ENCODE measurements around the gene RIN3.

The RIN3 gene

DNA sequence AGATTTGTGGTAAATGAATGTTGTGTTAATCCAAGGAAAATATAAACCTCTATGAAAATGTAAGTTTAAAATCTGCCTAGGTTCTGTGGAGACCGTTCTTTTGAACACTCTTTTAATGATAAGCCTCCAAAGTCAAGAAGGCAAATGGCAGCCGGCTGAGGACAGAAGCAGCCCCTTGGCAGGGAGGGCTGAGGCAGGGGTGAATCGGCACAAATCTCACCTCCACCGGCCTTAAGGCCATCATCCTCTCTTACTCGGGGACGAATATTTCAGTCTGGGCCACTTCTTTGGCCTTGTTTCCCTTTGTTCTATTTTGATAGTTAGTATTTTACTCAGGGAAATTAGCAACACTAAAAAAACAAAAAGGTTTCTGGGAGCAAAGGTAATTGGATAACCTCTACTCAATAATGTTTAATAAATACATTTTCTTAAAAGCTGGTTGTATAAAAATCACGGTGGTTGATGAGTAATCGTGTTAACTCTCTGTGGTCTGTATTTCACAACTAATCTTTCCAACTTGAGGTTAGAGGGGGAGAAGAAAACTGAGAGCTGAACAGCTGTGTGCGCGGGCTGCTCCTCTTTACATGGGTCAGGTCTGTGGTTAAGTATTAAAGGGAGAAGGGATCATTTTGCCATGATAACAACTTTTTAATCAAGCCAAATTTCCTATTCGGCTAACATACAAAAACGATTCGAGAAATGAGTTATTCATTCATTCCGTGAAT, 216.2 kb downstream of the RIN3 start:
- DNase-seq, result no peak

DNA sequence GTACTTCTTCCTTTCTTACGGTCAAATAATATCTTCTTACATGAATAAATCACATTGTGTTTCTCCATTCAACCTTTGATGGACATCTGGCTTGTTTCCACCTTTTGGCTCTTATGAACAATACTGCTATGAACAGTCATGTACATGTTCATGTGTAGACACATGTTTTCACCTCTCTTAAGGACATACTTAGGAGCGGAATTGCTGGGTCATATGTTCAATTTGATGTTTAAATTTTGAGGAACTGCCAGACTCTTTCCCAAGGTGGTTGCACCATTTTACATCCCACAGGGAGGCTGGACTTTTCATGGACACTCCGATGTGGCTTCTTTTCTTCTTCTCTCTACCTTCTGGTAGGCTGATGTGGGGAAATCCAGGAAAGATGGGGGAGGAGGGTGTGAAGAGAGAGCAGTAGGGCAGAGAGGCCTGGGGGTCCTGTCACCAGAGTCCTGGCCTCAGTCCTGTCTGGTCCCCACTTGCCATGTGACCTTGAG, 218.1 kb downstream of the RIN3 start:
- no peak for DNase-seq

DNA sequence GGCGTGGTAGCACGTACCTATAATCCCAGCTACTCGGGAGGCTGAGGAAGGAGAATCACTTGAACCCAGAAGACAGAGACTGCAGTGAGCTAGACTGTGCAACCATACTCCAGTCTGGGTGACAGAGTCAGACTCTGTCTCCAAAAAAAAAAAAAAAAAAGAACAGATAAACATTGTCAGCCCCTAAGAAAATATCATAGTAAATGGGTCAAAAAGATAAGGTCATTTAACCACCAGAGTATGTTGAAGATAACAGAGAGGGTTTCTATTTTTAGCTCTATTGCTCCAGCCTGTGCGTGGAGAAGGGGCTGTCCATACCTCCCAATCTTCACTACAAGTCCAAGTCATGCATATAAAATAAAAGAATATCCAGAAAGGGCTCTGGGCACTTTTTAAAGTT, 219.4 kb downstream of the RIN3 start:
- DNase-seq, result no peak

DNA sequence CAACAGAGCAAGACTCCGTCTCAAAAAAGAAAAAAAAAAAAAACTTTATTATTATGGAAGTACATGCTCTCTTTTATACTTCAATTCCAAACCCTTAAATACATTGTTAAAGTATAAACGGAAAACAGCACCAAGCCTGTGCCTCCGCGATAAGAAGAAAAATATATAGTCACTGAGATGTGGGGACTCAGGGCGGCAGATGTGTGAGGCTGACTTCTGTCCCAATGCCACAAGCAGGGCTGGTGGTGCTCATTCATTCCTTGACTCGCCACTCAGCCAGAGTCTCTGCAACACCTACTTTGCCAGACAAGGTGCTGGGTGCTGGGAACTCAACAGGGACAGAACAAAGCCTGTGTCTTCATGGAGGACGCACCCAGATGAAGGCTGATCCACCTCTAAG, 221.0 kb downstream of the RIN3 start:
- DNase-seq, result no peak

DNA sequence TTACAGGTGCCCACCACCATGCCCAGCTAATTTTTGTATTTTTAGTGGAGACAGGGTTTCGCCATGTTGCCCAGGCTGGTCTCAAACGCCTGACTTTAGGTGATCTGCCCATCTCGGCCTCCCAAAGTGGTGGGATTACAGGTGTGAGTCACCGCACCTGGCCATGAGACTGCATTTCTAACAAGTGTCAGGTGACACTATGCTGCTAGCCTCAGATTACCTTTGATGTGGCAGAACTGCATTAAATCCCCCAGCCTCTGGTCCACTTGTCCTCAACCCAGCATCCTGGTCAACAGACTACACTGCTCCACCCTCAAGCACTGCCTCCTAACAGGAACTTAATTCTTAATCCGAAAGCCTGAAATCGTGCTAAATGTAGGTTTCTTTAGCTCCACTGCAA, 221.8 kb downstream of the RIN3 start:
- DNase-seq, result peak; percentile 3

DNA sequence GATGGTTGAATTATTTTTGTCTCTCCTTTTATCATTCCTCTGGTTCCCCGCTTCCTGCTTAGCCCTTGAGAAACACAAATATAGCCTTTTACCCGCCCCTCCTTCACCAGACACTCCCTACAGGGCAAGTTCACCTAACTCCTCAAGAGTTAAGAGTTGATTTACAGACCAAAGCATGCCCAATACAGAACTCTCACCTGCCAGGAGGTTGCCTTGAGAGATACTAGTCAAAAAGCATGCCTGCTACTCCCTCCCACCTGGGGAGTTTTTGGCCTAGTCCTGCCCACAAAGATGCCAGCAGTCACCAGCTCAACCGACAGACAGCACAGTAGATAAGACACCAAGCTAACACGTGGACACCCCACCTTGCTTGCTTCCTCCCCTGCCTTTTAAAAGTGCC, 223.6 kb downstream of the RIN3 start:
- DNase-seq, result no peak

DNA sequence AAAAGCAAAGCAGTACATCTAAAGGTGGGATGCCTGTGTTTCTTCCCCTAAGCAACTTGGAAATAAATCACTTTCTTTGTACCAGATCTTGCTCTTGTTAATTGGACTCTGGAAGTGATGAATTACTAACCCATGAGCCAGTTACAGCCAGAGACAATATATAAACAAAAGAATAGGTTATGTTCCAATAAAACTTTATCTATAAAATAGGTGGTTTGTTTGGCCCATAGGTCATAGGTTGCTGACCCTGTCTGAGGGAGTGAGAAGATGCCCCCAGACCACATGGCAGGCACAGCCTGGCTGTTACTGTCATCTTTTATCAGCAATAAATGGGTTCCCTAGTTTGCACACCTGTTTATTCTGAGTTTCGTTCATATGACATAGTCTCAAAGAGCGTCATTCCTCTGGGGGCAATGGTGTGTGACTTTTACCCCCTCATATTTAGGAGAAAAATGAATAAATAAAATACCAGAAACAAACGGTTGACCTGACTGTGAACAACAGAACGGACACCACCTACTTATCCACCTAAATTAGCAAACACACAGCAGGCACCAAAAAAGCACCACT, 224.1 kb downstream of the RIN3 start:
- DNase-seq, result no peak
